ENCODE results near the gene TMEM184A.

TMEM184A gene

DNA sequence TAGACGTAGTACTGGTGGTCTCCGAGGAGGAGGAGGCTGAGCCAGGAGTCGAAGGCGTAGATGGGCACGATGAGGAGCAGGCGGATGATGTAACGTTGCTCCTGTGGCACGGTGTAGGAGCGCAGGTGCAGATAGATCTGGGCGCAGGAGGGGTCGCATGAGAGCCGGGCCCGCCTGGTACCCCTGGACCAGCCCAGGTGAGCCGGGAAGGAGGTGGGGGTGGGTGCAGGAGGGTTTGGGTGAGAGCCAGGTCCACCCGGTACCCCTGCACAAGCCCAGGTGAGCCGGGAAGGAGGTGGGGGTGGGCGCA is 5.2 kb downstream of the TMEM184A start:
- no peaks in the 10 kb centered on the region for H3K36me3 ChIP-seq (ENCODE audit: control insufficient read depth in 4 of 4, insufficient read depth in 4 of 4, low read length in 3 of 4)
- DNase-seq, result no peak
- H3K27ac ChIP-seq (ENCODE audit: insufficient read depth in 1 of 2, low read depth in 1 of 2, low read length in 2 of 2, poor library complexity in 1 of 2, severe bottlenecking in 2 of 2), result no peak overlapping the region
- no peaks in the 10 kb centered on the region for H3K9me3 ChIP-seq (ENCODE audit: control extremely low read depth in 1 of 5, control insufficient read depth in 4 of 5, insufficient read depth in 2 of 5, low read depth in 1 of 5, low read length in 4 of 5)
- no peak overlapping the region for H3K4me3 ChIP-seq (ENCODE audit: control insufficient read depth in 1 of 7, extremely low read depth in 1 of 7, insufficient read depth in 4 of 7, low read depth in 2 of 7, low read length in 6 of 7)
- H3K27me3 ChIP-seq (replicated peaks in 2 of 5; ENCODE audit: control insufficient read depth in 4 of 5, insufficient read depth in 5 of 5, low read length in 4 of 5), result no peaks in the 10 kb centered on the region
- WGBS (ENCODE audit: insufficient coverage), result 100% methylated on average over 9 of the region's 17 CpGs
- CTCF ChIA-PET, result no interaction called here
- POLR2A ChIA-PET, result no interaction called here
- peaks cover 0 to 20% (median 14%) of the 10 kb centered on the region in 4 experiments for H3K4me1 ChIP-seq (ENCODE audit: control extremely low read depth in 1 of 4, control insufficient read depth in 4 of 4, insufficient read depth in 4 of 4, low read length in 3 of 4)

- Histone ChIP-seq H3K9me3 (ENCODE audit: control extremely low read depth in 1 of 5, control insufficient read depth in 4 of 5, insufficient read depth in 2 of 5, low read depth in 1 of 5, low read length in 4 of 5) (no peaks in the 10 kb centered on the region), H3K4me3 (ENCODE audit: control insufficient read depth in 1 of 7, extremely low read depth in 1 of 7, insufficient read depth in 4 of 7, low read depth in 2 of 7, low read length in 6 of 7) (no peak overlapping the region), H3K27ac (ENCODE audit: insufficient read depth in 1 of 2, low read depth in 1 of 2, low read length in 2 of 2, poor library complexity in 1 of 2, severe bottlenecking in 2 of 2) (no peak overlapping the region), H3K36me3 (ENCODE audit: control insufficient read depth in 4 of 4, insufficient read depth in 4 of 4, low read length in 3 of 4) (peaks cover 0 to under 1% (median 0%) of the 10 kb centered on the region in 4 experiments), H3K4me1 (ENCODE audit: control extremely low read depth in 1 of 4, control insufficient read depth in 4 of 4, insufficient read depth in 4 of 4, low read length in 3 of 4) (peaks cover 0 to 17% (median 12%) of the 10 kb centered on the region in 4 experiments), H3K27me3 (replicated peaks in 2 of 5; ENCODE audit: control insufficient read depth in 4 of 5, insufficient read depth in 5 of 5, low read length in 4 of 5) (no peaks in the 10 kb centered on the region)
- ChIA-PET POLR2A (no interaction called here), CTCF (interaction anchor here (4.1 kb wide), 1 partner anchor 7 kb away, joined by 19 read pairs; the partner anchor contains the start of gene TMEM184A)
- WGBS (ENCODE audit: insufficient coverage), result 98% methylated on average over 28 of the region's 42 CpGs
- DNase-seq, result no peak
These were observed 5.8 kb downstream of the TMEM184A start for GRCh38 chr7:1550005-1550845.

GRCh38 chr7:1549357-1550004 is 6.5 kb downstream of the TMEM184A start:
- ChIA-PET CTCF (interaction anchor here (4.1 kb wide), 1 partner anchor 8 kb away, joined by 19 read pairs; the partner anchor contains the start of gene TMEM184A), POLR2A (no interaction called here)
- no peak for DNase-seq
- Histone ChIP-seq H3K9me3 (ENCODE audit: control extremely low read depth in 1 of 5, control insufficient read depth in 4 of 5, insufficient read depth in 2 of 5, low read depth in 1 of 5, low read length in 4 of 5) (no peaks in the 10 kb centered on the region), H3K4me1 (ENCODE audit: control extremely low read depth in 1 of 4, control insufficient read depth in 4 of 4, insufficient read depth in 4 of 4, low read length in 3 of 4) (peaks cover 0 to 15% (median 10%) of the 10 kb centered on the region in 4 experiments), H3K36me3 (ENCODE audit: control insufficient read depth in 4 of 4, insufficient read depth in 4 of 4, low read length in 3 of 4) (peaks cover 0 to 8% (median 3%) of the 10 kb centered on the region in 4 experiments), H3K27me3 (replicated peaks in 2 of 5; ENCODE audit: control insufficient read depth in 4 of 5, insufficient read depth in 5 of 5, low read length in 4 of 5) (no peaks in the 10 kb centered on the region), H3K4me3 (ENCODE audit: control insufficient read depth in 1 of 7, extremely low read depth in 1 of 7, insufficient read depth in 4 of 7, low read depth in 2 of 7, low read length in 6 of 7) (no peak overlapping the region), H3K27ac (ENCODE audit: insufficient read depth in 1 of 2, low read depth in 1 of 2, low read length in 2 of 2, poor library complexity in 1 of 2, severe bottlenecking in 2 of 2) (no peak overlapping the region)
- whole genome bisulfite sequencing (ENCODE audit: insufficient coverage), result 94% methylated on average over 18 of the region's 27 CpGs

DNA sequence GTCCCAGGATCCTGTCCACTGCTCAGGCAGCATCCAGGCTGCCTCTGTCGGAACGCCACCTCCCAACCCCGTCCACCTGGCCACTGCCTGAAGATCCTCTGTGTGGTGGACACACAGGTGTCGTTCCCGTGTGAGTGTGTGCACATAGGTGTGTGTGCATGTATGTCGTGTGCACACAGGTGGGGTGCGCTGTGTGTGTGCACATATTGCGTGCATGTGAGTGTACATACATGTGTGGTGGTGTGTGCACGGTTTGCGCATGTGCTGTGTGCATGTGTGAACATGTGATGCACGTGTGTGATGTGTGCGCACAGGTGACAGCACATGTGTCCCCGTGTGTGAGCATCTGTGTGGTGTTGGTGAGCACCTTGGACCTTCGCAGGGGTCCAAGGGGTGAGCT is 7.1 kb downstream of the TMEM184A start:
- ChIA-PET POLR2A (interaction anchor here (0.8 to 1.7 kb wide), 3 partner anchors 9 to 42 kb away, joined by 3 to 5 read pairs (median 4); no protein-coding TSS in a partner anchor), CTCF (interaction anchor here (1.1 to 4.1 kb wide), 3 partner anchors 9 to 36 kb away, joined by 3 to 19 read pairs (median 11); partner anchors contain the start of gene TMEM184A)
- Histone ChIP-seq H3K9me3 (ENCODE audit: control extremely low read depth in 1 of 5, control insufficient read depth in 4 of 5, insufficient read depth in 2 of 5, low read depth in 1 of 5, low read length in 4 of 5) (no peaks in the 10 kb centered on the region), H3K4me1 (ENCODE audit: control extremely low read depth in 1 of 4, control insufficient read depth in 4 of 4, insufficient read depth in 4 of 4, low read length in 3 of 4) (peaks cover 0 to 15% (median 10%) of the 10 kb centered on the region in 4 experiments), H3K27ac (ENCODE audit: insufficient read depth in 1 of 2, low read depth in 1 of 2, low read length in 2 of 2, poor library complexity in 1 of 2, severe bottlenecking in 2 of 2) (no peak overlapping the region), H3K36me3 (ENCODE audit: control insufficient read depth in 4 of 4, insufficient read depth in 4 of 4, low read length in 3 of 4) (peaks cover under 1 to 13% (median 6%) of the 10 kb centered on the region in 4 experiments), H3K4me3 (ENCODE audit: control insufficient read depth in 1 of 7, extremely low read depth in 1 of 7, insufficient read depth in 4 of 7, low read depth in 2 of 7, low read length in 6 of 7) (no peak overlapping the region), H3K27me3 (replicated peaks in 2 of 5; ENCODE audit: control insufficient read depth in 4 of 5, insufficient read depth in 5 of 5, low read length in 4 of 5) (no peaks in the 10 kb centered on the region)
- WGBS (ENCODE audit: insufficient coverage), result 98% methylated on average over 11 of the region's 14 CpGs
- no peak for DNase-seq

DNA sequence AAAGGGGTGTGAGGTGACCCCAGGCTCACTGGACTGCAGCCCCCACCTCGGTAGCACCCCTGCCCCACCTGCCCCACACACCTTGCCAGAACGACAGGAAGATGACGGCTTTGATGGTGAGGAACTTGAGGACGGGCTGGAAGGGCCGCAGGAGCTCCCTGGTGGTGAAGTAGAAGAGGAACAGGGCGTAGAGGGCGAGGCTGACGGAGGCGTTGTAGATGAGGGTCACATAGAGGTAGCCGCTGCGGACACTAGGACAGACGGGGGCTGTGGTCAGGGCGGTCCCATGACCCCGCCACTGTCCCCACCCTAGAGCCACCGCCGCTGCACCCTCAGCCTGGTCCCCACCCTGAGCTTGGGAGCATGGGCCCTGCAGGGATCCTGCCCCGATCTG is 7.6 kb downstream of the TMEM184A start:
- Histone ChIP-seq H3K36me3 (ENCODE audit: control insufficient read depth in 4 of 4, insufficient read depth in 4 of 4, low read length in 3 of 4) (peaks cover 2 to 16% (median 7%) of the 10 kb centered on the region in 4 experiments), H3K27ac (ENCODE audit: insufficient read depth in 1 of 2, low read depth in 1 of 2, low read length in 2 of 2, poor library complexity in 1 of 2, severe bottlenecking in 2 of 2) (no peak overlapping the region), H3K4me1 (ENCODE audit: control extremely low read depth in 1 of 4, control insufficient read depth in 4 of 4, insufficient read depth in 4 of 4, low read length in 3 of 4) (peaks cover 0 to 15% (median 10%) of the 10 kb centered on the region in 4 experiments), H3K9me3 (ENCODE audit: control extremely low read depth in 1 of 5, control insufficient read depth in 4 of 5, insufficient read depth in 2 of 5, low read depth in 1 of 5, low read length in 4 of 5) (no peaks in the 10 kb centered on the region), H3K27me3 (replicated peaks in 2 of 5; ENCODE audit: control insufficient read depth in 4 of 5, insufficient read depth in 5 of 5, low read length in 4 of 5) (no peaks in the 10 kb centered on the region), H3K4me3 (ENCODE audit: control insufficient read depth in 1 of 7, extremely low read depth in 1 of 7, insufficient read depth in 4 of 7, low read depth in 2 of 7, low read length in 6 of 7) (no peak overlapping the region)
- ChIA-PET CTCF (interaction anchor here (1.1 to 4.1 kb wide), 3 partner anchors 9 to 35 kb away, joined by 3 to 19 read pairs (median 11); partner anchors contain the start of gene TMEM184A), POLR2A (interaction anchor here (0.8 to 1.7 kb wide), 3 partner anchors 9 to 42 kb away, joined by 3 to 5 read pairs (median 4); no protein-coding TSS in a partner anchor)
- 76% methylated on average over 12 of the region's 17 CpGs for WGBS (ENCODE audit: insufficient coverage)
- DNase-seq, result peak; percentile 36 to 49 (median 42)

- peaks cover 2 to 22% (median 12%) of the 10 kb centered on the region in 4 experiments for H3K36me3 ChIP-seq (ENCODE audit: control insufficient read depth in 4 of 4, insufficient read depth in 4 of 4, low read length in 3 of 4)
- ChIA-PET POLR2A (interaction anchor here (0.8 to 1.7 kb wide), 3 partner anchors 8 to 41 kb away, joined by 3 to 5 read pairs (median 4); no protein-coding TSS in a partner anchor), CTCF (interaction anchor here (1.0 to 4.1 kb wide), 4 partner anchors 10 to 44 kb away, joined by 3 to 19 read pairs (median 7); partner anchors contain the start of genes INTS1 and TMEM184A)
- DNase-seq, result peak in 2 of 3 donors; percentile 30 to 37
- WGBS (ENCODE audit: insufficient coverage), result 95% methylated on average over 21 of the region's 35 CpGs
- H3K27ac ChIP-seq (ENCODE audit: insufficient read depth in 1 of 2, low read depth in 1 of 2, low read length in 2 of 2, poor library complexity in 1 of 2, severe bottlenecking in 2 of 2), result no peak overlapping the region
- no peaks in the 10 kb centered on the region for H3K27me3 ChIP-seq (replicated peaks in 2 of 5; ENCODE audit: control insufficient read depth in 4 of 5, insufficient read depth in 5 of 5, low read length in 4 of 5)
- no peaks in the 10 kb centered on the region for H3K9me3 ChIP-seq (ENCODE audit: control extremely low read depth in 1 of 5, control insufficient read depth in 4 of 5, insufficient read depth in 2 of 5, low read depth in 1 of 5, low read length in 4 of 5)
- H3K4me3 ChIP-seq (ENCODE audit: control insufficient read depth in 1 of 7, extremely low read depth in 1 of 7, insufficient read depth in 4 of 7, low read depth in 2 of 7, low read length in 6 of 7), result no peak overlapping the region
- peaks cover 0 to 15% (median 10%) of the 10 kb centered on the region in 4 experiments for H3K4me1 ChIP-seq (ENCODE audit: control extremely low read depth in 1 of 4, control insufficient read depth in 4 of 4, insufficient read depth in 4 of 4, low read length in 3 of 4)
These were observed 8.1 kb downstream of the TMEM184A start for GRCh38 chr7:1547777-1548437.
